OCI-LY1 (cell line): ENCODE measurements around the gene RNF217.

Source experiments
- H2AFZ ChIP-seq: fragments of 200-600 bp; sonication (generic), shearing (Covaris generic); 2 replicates; pipeline ENCODE4 v1.6.0; 2014; ENCODE audit warnings: antibody characterized with exemption, mild to moderate bottlenecking, low read length
- H3F3A ChIP-seq: fragments of 200-600 bp; sonication (generic), shearing (Covaris generic); 2 replicates; pipeline ENCODE4 v1.6.0; 2014; ENCODE audit warnings: mild to moderate bottlenecking, antibody characterized with exemption, low read length, moderate library complexity; ENCODE audit not compliant: insufficient read depth
- H3K27ac ChIP-seq: fragments of 200-600 bp; sonication (generic); 2 replicates; pipeline ENCODE4 v1.5.1; 2014; ENCODE audit warnings: low read length, mixed run types, mild to moderate bottlenecking, low read depth; ENCODE audit not compliant: poor library complexity, severe bottlenecking
- H3K27me3 ChIP-seq: fragments of 200-600 bp; sonication (generic); 2 replicates; pipeline ENCODE4 v1.6.0; 2014; ENCODE audit warnings: antibody characterized with exemption, mild to moderate bottlenecking, low read length, moderate library complexity; ENCODE audit not compliant: insufficient read depth
- H3K36me3 ChIP-seq: fragments of 200-600 bp; sonication (generic); 2 replicates; pipeline ENCODE4 v1.6.1; 2014; ENCODE audit warnings: mild to moderate bottlenecking, antibody characterized with exemption, low read length, moderate library complexity, mixed read lengths; ENCODE audit not compliant: insufficient read depth
- H3K4me1 ChIP-seq: fragments of 200-600 bp; sonication (generic); 2 replicates; pipeline ENCODE4 v1.5.1; 2014; ENCODE audit warnings: mild to moderate bottlenecking, low read length, moderate library complexity; ENCODE audit not compliant: insufficient read depth, severe bottlenecking
- H3K4me2 ChIP-seq: fragments of 200-600 bp; sonication (generic), shearing (Covaris generic); 2 replicates; pipeline ENCODE4 v1.6.1; 2014; ENCODE audit warnings: low read length
- H3K4me3 ChIP-seq: fragments of 200-600 bp; sonication (generic); 2 replicates; pipeline ENCODE4 v1.5.1; 2014; ENCODE audit warnings: low read length, low read depth, mild to moderate bottlenecking, mixed read lengths; ENCODE audit not compliant: poor library complexity, severe bottlenecking
- H3K79me2 ChIP-seq: fragments of 200-600 bp; shearing (Covaris generic); 2 replicates; pipeline ENCODE4 v1.6.1; 2016; ENCODE audit warnings: mixed run types, low read length, mixed read lengths; ENCODE audit not compliant: insufficient read depth
- H3K9ac ChIP-seq: fragments of 200-600 bp; sonication (generic), shearing (Covaris generic); 2 replicates; pipeline ENCODE4 v1.6.1; 2014; ENCODE audit warnings: mild to moderate bottlenecking, low read length, mixed read lengths
- H3K9me2 ChIP-seq: fragments of 200-600 bp; sonication (generic), shearing (Covaris generic); 2 replicates; pipeline ENCODE4 v1.6.1; 2014; ENCODE audit warnings: low read depth, mild to moderate bottlenecking, low read length, mixed read lengths
- H3K9me3 ChIP-seq: fragments of 200-600 bp; shearing (Covaris generic); 2 replicates; pipeline ENCODE4 v1.6.1; 2014; ENCODE audit warnings: low read length, mixed read lengths
- H4K20me1 ChIP-seq: fragments of 200-600 bp; sonication (generic), shearing (Covaris generic); 2 replicates; pipeline ENCODE4 v1.6.0; 2016; ENCODE audit warnings: mild to moderate bottlenecking, low read length; ENCODE audit not compliant: insufficient read depth
- CTCF ChIP-seq: fragments of 200-600 bp; sonication (generic), shearing (Covaris generic); IDR thresholded peaks from 2 replicates; pipeline ENCODE4 v1.5.1; 2017; ENCODE audit warnings: mild to moderate bottlenecking, antibody characterized with exemption, low read length, moderate library complexity, mixed read lengths
- EZH2 ChIP-seq: fragments of 200-600 bp; sonication (generic), shearing (Covaris generic); IDR thresholded peaks from 2 replicates; pipeline ENCODE4 v1.8.0; 2017; ENCODE audit warnings: borderline replicate concordance, mixed run types, mild to moderate bottlenecking, antibody characterized with exemption, low read length, moderate library complexity, mixed read lengths

Gene RNF217

GRCh38 chr6:125019281-125019680 is 57.0 kb downstream of the RNF217 start:
- Histone ChIP-seq H3K9ac (no peak overlapping the region), H3K27ac (no peak overlapping the region), H3K9me2 (no peaks in the 10 kb centered on the region), H3F3A (no peaks in the 10 kb centered on the region), H3K36me3 (no peaks in the 10 kb centered on the region), H3K79me2 (no peaks in the 10 kb centered on the region), H3K4me1 (no peaks in the 10 kb centered on the region), H3K4me3 (no peak overlapping the region), H3K9me3 (no peaks in the 10 kb centered on the region), H2AFZ (no peak overlapping the region), H3K4me2 (no peak overlapping the region), H4K20me1 (no peaks in the 10 kb centered on the region), H3K27me3 (no peaks in the 10 kb centered on the region)
- TF ChIP-seq EZH2 (no peak), CTCF (no peak)

- Histone ChIP-seq H3K27me3 (no peaks in the 10 kb centered on the region), H3K4me1 (no peaks in the 10 kb centered on the region), H3K4me2 (no peak overlapping the region), H3K9me3 (no peaks in the 10 kb centered on the region), H3K9me2 (no peaks in the 10 kb centered on the region), H4K20me1 (no peaks in the 10 kb centered on the region), H3K9ac (no peak overlapping the region), H2AFZ (no peak overlapping the region), H3K27ac (no peak overlapping the region), H3K36me3 (no peaks in the 10 kb centered on the region), H3F3A (no peaks in the 10 kb centered on the region), H3K4me3 (no peak overlapping the region), H3K79me2 (no peaks in the 10 kb centered on the region)
- TF ChIP-seq CTCF (no peak), EZH2 (no peak)
Measured at GRCh38 chr6:125019918-125020317, 57.7 kb downstream of the RNF217 start.

DNA sequence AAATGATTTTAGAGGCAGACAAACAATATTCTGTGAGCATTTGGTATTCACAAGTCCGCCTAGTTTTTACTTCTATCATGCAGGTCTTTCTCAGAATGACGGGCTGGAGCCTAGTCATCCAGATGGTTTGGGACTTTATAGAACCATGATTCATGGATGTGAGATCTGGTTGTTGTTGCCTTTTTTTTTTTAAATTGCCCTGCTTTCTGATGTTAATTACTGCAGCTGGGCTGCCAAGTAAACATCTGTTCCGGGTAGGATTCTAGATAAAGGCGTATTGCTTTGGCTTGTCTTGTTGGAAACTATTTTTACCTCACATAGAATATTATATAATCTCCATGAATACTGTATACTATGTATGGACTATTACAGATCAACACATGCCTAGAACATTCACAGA is 58.1 kb downstream of the RNF217 start:
- Histone ChIP-seq H3F3A (no peaks in the 10 kb centered on the region), H3K9me3 (no peaks in the 10 kb centered on the region), H3K4me3 (no peak overlapping the region), H3K27me3 (no peaks in the 10 kb centered on the region), H3K4me2 (no peak overlapping the region), H3K4me1 (no peaks in the 10 kb centered on the region), H3K9ac (no peak overlapping the region), H3K9me2 (no peaks in the 10 kb centered on the region), H4K20me1 (no peaks in the 10 kb centered on the region), H2AFZ (no peak overlapping the region), H3K36me3 (no peaks in the 10 kb centered on the region), H3K27ac (no peak overlapping the region), H3K79me2 (no peaks in the 10 kb centered on the region)
- TF ChIP-seq CTCF = no peak
- no peak for TF ChIP-seq EZH2
